GM12872 (cell line): ENCODE results near the gene KCNJ3.

Experiments used
- CTCF ChIP-seq: IDR thresholded peaks from 3 replicates; pipeline ENCODE4 v1.5.1; 2011; ENCODE audit warnings: low read depth, mild to moderate bottlenecking, low read length, moderate library complexity; ENCODE audit not compliant: insufficient read depth

Gene KCNJ3

DNA sequence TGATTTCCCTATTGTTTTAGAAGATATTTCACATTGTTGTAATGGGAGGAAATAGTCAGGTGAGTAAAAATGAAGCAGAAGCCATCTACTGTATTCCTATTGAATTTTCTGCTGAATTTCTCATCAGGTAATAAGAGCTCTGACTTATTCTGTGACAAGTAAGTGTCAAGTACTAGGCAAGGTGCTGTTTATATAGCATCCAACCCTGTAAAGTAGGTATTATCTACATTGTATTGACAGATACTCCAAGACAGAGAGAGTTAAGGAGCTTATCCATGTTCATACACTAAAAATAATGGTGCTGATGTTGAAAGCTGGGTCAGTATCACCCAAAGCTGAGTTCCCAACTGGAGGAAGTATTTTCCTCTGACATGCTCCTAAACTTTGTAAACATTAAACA lies 106.0 kb downstream of the KCNJ3 start:
- TF ChIP-seq CTCF = no peak

DNA sequence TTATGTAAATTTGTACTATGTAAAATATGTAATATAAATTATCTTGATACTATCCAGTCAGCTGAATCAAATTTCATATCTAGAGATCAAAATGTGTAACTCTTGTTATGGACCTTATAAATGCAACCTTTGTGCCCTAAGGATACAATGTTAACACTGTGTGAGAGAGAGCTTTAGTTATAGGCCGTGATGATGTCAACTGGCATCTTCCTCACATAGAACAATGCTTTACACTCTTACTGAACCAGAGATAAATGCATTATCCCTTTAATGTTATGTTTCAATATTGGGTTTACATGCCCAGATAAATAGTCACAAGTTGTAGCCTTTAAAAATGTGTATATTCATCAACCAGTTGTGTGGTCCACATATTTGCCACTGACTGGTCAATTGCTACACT lies 115.1 kb downstream of the KCNJ3 start:
- no peak for TF ChIP-seq CTCF

- no peak for TF ChIP-seq CTCF
These were observed 116.4 kb downstream of the KCNJ3 start for GRCh38 chr2:154814856-154815255.

DNA sequence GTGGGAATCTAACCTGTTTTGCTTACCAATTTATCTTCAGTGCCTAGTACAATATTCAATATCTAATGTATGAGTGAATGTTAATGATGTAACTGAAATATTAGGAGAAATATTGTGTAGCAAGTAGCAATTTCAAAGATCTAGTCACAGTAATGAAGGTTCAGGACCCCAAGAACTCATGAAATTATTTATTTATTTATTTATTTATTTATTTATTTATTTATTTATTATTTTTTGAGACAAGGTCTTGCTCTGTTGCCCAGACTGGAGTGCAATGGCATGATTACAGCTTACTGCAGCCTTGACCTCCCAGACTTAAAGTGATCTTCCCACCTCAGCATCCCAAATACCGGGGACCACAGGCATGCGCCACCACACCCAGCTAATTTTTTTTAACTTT lies 126.9 kb downstream of the KCNJ3 start:
- no peak for TF ChIP-seq CTCF

GRCh38 chr2:154826827-154827226 lies 128.3 kb downstream of the KCNJ3 start:
- TF ChIP-seq CTCF = no peak

- TF ChIP-seq CTCF = no peak
These were observed 128.8 kb downstream of the KCNJ3 start for GRCh38 chr2:154827286-154827685.

DNA sequence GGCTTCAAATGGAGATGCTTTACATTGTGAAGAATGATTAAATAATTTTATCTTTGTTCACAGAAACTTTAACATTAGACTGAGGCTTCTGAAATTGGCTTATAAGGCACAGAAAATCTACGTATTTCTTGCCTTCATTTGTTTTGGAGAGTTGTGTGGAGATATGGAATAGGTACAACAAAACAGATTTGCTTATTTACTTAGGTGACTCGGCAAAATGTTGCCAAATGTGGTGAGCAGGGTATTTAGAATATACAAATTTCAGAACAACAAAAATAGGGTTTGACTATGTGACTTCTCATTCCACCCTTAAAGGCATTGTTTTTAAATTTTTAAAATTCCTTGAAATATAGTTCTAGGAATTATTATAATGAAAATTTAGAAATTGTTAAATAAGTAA lies 134.2 kb downstream of the KCNJ3 start:
- no peak for TF ChIP-seq CTCF

DNA sequence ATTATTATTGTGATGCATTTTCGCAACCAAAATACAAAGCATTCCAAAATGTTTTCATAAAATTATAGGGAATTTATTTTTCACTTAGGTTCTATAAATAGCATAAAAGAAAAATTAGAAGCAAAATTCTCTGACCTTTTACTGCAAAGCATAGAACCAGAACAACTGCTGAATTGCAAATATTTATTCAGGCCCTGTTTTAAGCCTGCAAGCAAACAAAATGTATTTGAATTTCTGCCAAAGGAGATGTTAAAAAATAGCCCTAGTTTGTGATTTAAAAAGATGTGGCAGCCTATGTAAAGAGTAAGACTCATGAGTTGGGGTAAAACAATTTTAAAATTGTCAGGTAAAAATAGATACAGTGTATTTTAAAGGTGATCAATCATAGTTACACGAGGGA lies 138.1 kb downstream of the KCNJ3 start:
- TF ChIP-seq CTCF = no peak
